Left lobe of liver (tissue), 2 donors: ENCODE results near the gene PSEN2. TPM values are rescaled to one million over a fixed set of nuclear protein-coding genes. Genes with fewer than 3 reads are reported as not detected.

Experiments used
- ATAC-seq: fragments of 200-7000 bp; cut with Tn5 transposase; one replicate; pipeline ENCODE4 v1.9.1; 2020; ENCODE audit warnings: mild to moderate bottlenecking, moderate library complexity
- DNase-seq: peaks from one replicate; pipeline ENCODE4 v3.0.0-alpha.2; 2020; ENCODE audit warnings: low spot score
- total RNA-seq: library from RNA; stranded (reverse); gene quantifications from one replicate; pipeline ENCODE4 v1.2.1, GENCODE V29; 2021
- donor health status: DM: no; HTN: no; CAD: no; lungs with moderate emphysema.
- donor health status: DM: no; HTN: yes; CAD: no.

Gene PSEN2
- total RNA-seq, 1 donor from 2014 or later: 21.7 TPM

- ATAC-seq (no peak), DNase-seq (no peak)
Observed at GRCh38 chr1:226863446-226863845, 7.0 kb upstream of the PSEN2 start.

- DNase-seq: peak; percentile 63
- ATAC-seq: peak; percentile 89
Observed at GRCh38 chr1:226864311-226864710, 6.1 kb upstream of the PSEN2 start.

- no peak for DNase-seq
- ATAC-seq: peak; percentile 33
Observed at GRCh38 chr1:226865590-226865989, 4.8 kb upstream of the PSEN2 start.

GRCh38 chr1:226867461-226868054 lies 2.9 kb upstream of the PSEN2 start:
- DNase-seq (no peak), ATAC-seq (no peak)

- ATAC-seq (no peak), DNase-seq (no peak)
Observed at GRCh38 chr1:226868726-226869125, 1.7 kb upstream of the PSEN2 start.

- no peak for ATAC-seq
- no peak for DNase-seq
Observed at GRCh38 chr1:226870026-226870400, 403 bp upstream of the PSEN2 start.

GRCh38 chr1:226871636-226872327 lies 1.4 kb downstream of the PSEN2 start:
- ATAC-seq (no peak), DNase-seq (no peak)

- DNase-seq (no peak), ATAC-seq (no peak)
Observed at GRCh38 chr1:226872437-226872836, 2.0 kb downstream of the PSEN2 start.

- ATAC-seq (no peak), DNase-seq (no peak)
Observed at GRCh38 chr1:226873771-226874578, 3.6 kb downstream of the PSEN2 start.

GRCh38 chr1:226874579-226875425 lies 4.4 kb downstream of the PSEN2 start:
- DNase-seq (no peak), ATAC-seq (no peak)

- DNase-seq: no peak
- ATAC-seq: peak; percentile 23
Observed at GRCh38 chr1:226875641-226876295, 5.4 kb downstream of the PSEN2 start.

- no peak for DNase-seq
- peak; percentile 72 for ATAC-seq
Observed at GRCh38 chr1:226877669-226878068, 7.3 kb downstream of the PSEN2 start.

GRCh38 chr1:226880372-226881287 lies 10.2 kb downstream of the PSEN2 start:
- ATAC-seq (no peak), DNase-seq (no peak)

GRCh38 chr1:226881515-226882185 lies 11.2 kb downstream of the PSEN2 start:
- no peak for ATAC-seq

GRCh38 chr1:226882187-226882586 lies 11.8 kb downstream of the PSEN2 start:
- ATAC-seq (peak; percentile 6), DNase-seq (no peak)

More at GRCh38 chr1:226881515-226882185, 11.2 kb downstream of the PSEN2 start:
- DNase-seq: no peak

- ATAC-seq (peak; percentile 72), DNase-seq (no peak)
Observed at GRCh38 chr1:226882631-226883409, 12.4 kb downstream of the PSEN2 start.

- no peak for ATAC-seq
- no peak for DNase-seq
Observed at GRCh38 chr1:226883630-226884029, 13.2 kb downstream of the PSEN2 start.

- ATAC-seq (no peak), DNase-seq (no peak)
Observed at GRCh38 chr1:226884116-226884625, 13.8 kb downstream of the PSEN2 start.
